Measurements from ENCODE around the gene CLSTN2.

Gene CLSTN2

DNA sequence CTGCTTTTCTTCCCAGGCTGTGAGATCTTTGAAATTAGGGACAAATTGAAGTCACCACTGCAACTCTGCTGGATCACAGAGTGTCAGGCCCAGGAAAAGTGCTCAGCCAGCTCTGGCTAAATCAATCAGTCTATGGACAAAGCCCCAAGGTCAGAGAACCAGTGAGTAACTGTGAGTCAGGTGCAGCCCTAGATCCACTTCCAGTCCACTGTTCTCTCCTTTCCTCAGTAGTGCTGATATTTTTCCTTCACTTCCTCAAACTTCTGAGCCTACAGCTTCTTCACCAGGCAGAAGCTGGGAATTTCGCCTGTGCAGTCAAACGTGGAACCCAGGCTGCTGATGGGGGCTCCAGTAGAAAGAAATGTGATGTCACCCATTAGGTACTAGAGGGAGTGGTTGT is 667.8 kb downstream of the CLSTN2 start:
- no peak for DNase-seq (ENCODE audit: extremely low spot score)
- ChIA-PET CTCF (no interaction called here), POLR2A (no interaction called here)
- TF ChIP-seq SUZ12 (IDR thresholded peaks at IDR 0.05) = no peak
- TF ChIP-seq, protein P1, sequence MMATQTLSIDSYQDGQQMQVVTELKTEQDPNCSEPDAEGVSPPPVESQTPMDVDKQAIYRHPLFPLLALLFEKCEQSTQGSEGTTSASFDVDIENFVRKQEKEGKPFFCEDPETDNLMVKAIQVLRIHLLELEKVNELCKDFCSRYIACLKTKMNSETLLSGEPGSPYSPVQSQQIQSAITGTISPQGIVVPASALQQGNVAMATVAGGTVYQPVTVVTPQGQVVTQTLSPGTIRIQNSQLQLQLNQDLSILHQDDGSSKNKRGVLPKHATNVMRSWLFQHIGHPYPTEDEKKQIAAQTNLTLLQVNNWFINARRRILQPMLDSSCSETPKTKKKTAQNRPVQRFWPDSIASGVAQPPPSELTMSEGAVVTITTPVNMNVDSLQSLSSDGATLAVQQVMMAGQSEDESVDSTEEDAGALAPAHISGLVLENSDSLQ (IDR thresholded peaks at IDR 0.05) = no peak
- no peak for TF ChIP-seq SP1 (IDR thresholded peaks at IDR 0.05)

- TF ChIP-seq SP1 (IDR thresholded peaks at IDR 0.05) (no peak), FOXK2 (IDR thresholded peaks at IDR 0.05) (no peak), LEF1 (IDR thresholded peaks at IDR 0.05; ENCODE audit: borderline replicate concordance) (no peak), HDGF (IDR thresholded peaks at IDR 0.05; ENCODE audit: borderline replicate concordance) (no peak)
- TF ChIP-seq, protein P1 (IDR thresholded peaks at IDR 0.05) = no peak
Measured at GRCh38 chr3:140603766-140604165, 668.8 kb downstream of the CLSTN2 start.

GRCh38 chr3:140610544-140610943 is 675.6 kb downstream of the CLSTN2 start:
- ChIA-PET POLR2A (no interaction called here), CTCF (no interaction called here)
- TF ChIP-seq ARNT (IDR thresholded peaks at IDR 0.05) = no peak
- TF ChIP-seq ZNF384 (IDR thresholded peaks at IDR 0.05) = no peak
- TF ChIP-seq, protein P1 (IDR thresholded peaks at IDR 0.05) = no peak
- TF ChIP-seq LEF1 (IDR thresholded peaks at IDR 0.05; ENCODE audit: borderline replicate concordance) = no peak
- TF ChIP-seq FOXM1 (IDR thresholded peaks at IDR 0.05; ENCODE audit: borderline replicate concordance) = no peak
- TF ChIP-seq L3MBTL2 (conservative IDR thresholded peaks at IDR 0.05) = no peak
- TF ChIP-seq SUZ12 (IDR thresholded peaks at IDR 0.05) = no peak
- no peak for TF ChIP-seq BHLHE40 (IDR thresholded peaks at IDR 0.05; ENCODE audit: borderline replicate concordance)
- no peak for TF ChIP-seq NFRKB (IDR thresholded peaks at IDR 0.05)
- TF ChIP-seq HDGF (IDR thresholded peaks at IDR 0.05; ENCODE audit: borderline replicate concordance) = no peak
- no peak for TF ChIP-seq FOXK2 (IDR thresholded peaks at IDR 0.05)
- TF ChIP-seq ELF4 (IDR thresholded peaks at IDR 0.05) = no peak
- no peak for TF ChIP-seq FOXA1 (IDR thresholded peaks at IDR 0.05)
- TF ChIP-seq SP1 (IDR thresholded peaks at IDR 0.05) = no peak
- TF ChIP-seq CTBP1 (IDR thresholded peaks at IDR 0.05; ENCODE audit: borderline replicate concordance) = no peak
- TF ChIP-seq TARDBP (IDR thresholded peaks at IDR 0.05) = no peak
- DNase-seq (ENCODE audit: extremely low spot score) = no peak

More at GRCh38 chr3:140603766-140604165, 668.8 kb downstream of the CLSTN2 start:
- ChIA-PET CTCF (no interaction called here), POLR2A (no interaction called here)
- DNase-seq (ENCODE audit: extremely low spot score) = no peak

DNA sequence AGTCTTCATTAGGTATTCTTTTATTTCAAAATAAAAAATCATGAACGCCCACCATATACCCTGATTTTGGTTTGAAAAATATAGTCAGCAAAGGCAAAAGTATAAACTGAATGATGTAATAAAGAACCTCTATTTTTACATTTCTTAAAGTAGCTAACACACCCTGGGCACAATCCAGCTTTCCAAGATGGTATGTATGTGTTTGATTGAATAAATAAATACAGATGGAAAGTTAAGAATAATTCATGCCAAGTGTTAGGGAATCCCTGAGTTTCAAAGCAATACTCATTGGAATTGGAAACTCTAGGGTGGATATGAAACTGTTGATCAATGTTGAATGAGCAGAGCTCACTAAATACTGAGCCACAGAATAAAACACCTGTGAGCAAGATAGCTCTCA is 679.0 kb downstream of the CLSTN2 start:
- ChIA-PET POLR2A (no interaction called here), CTCF (no interaction called here)
- no peak for DNase-seq (ENCODE audit: extremely low spot score)
- no peak for TF ChIP-seq TARDBP (IDR thresholded peaks at IDR 0.05)
- TF ChIP-seq FOXM1 (IDR thresholded peaks at IDR 0.05; ENCODE audit: borderline replicate concordance) = no peak
- no peak for TF ChIP-seq ARNT (IDR thresholded peaks at IDR 0.05)
- no peak for TF ChIP-seq NFRKB (IDR thresholded peaks at IDR 0.05)
- TF ChIP-seq BHLHE40 (IDR thresholded peaks at IDR 0.05; ENCODE audit: borderline replicate concordance) = no peak
- no peak for TF ChIP-seq SUZ12 (IDR thresholded peaks at IDR 0.05)
- TF ChIP-seq SP1 (IDR thresholded peaks at IDR 0.05) = no peak
- no peak for TF ChIP-seq CTBP1 (IDR thresholded peaks at IDR 0.05; ENCODE audit: borderline replicate concordance)
- TF ChIP-seq FOXA1 (IDR thresholded peaks at IDR 0.05) = no peak
- no peak for TF ChIP-seq FOXK2 (IDR thresholded peaks at IDR 0.05)
- TF ChIP-seq ZNF384 (IDR thresholded peaks at IDR 0.05) = no peak
- TF ChIP-seq LEF1 (IDR thresholded peaks at IDR 0.05; ENCODE audit: borderline replicate concordance) = no peak
- no peak for TF ChIP-seq HDGF (IDR thresholded peaks at IDR 0.05; ENCODE audit: borderline replicate concordance)
- TF ChIP-seq, protein P1 (IDR thresholded peaks at IDR 0.05) = no peak
- TF ChIP-seq L3MBTL2 (conservative IDR thresholded peaks at IDR 0.05) = no peak
- TF ChIP-seq ELF4 (IDR thresholded peaks at IDR 0.05) = no peak

DNA sequence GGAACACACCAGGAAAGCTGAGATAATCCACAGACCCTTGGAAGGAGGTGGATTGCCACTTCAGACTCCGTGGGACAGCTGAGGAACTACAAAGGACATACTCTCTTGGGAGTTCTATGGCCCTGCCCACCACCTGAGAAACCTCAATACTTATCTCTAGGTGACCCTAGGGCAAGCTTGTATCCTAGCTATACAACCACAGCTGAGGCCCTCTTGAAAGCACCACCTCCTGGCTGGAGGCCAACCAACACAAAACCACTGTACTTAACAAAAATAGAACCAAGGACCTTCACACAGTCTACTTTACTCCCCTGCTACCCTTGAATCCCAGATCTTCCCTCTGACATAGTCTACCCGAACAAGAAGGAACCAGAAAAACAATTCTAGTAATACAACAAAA is 682.1 kb downstream of the CLSTN2 start:
- ChIA-PET CTCF (no interaction called here), POLR2A (no interaction called here)
- DNase-seq (ENCODE audit: extremely low spot score) = no peak
- TF ChIP-seq ZNF384 (IDR thresholded peaks at IDR 0.05) (no peak), FOXA1 (IDR thresholded peaks at IDR 0.05) (no peak), CTBP1 (IDR thresholded peaks at IDR 0.05; ENCODE audit: borderline replicate concordance) (no peak), SP1 (IDR thresholded peaks at IDR 0.05) (no peak), HDGF (IDR thresholded peaks at IDR 0.05; ENCODE audit: borderline replicate concordance) (no peak), NFRKB (IDR thresholded peaks at IDR 0.05) (no peak)
- TF ChIP-seq, protein P1 (IDR thresholded peaks at IDR 0.05) = no peak

GRCh38 chr3:140626856-140627255 is 691.9 kb downstream of the CLSTN2 start:
- no peak for DNase-seq (ENCODE audit: extremely low spot score)
- ChIA-PET POLR2A (no interaction called here), CTCF (no interaction called here)
- no peak for TF ChIP-seq ZNF384 (IDR thresholded peaks at IDR 0.05)
- no peak for TF ChIP-seq FOXM1 (IDR thresholded peaks at IDR 0.05; ENCODE audit: borderline replicate concordance)
- no peak for TF ChIP-seq SUZ12 (IDR thresholded peaks at IDR 0.05)
- no peak for TF ChIP-seq TARDBP (IDR thresholded peaks at IDR 0.05)
- TF ChIP-seq, protein P1 (IDR thresholded peaks at IDR 0.05) = no peak
- no peak for TF ChIP-seq FOXK2 (IDR thresholded peaks at IDR 0.05)
- no peak for TF ChIP-seq ELF4 (IDR thresholded peaks at IDR 0.05)
- no peak for TF ChIP-seq CTBP1 (IDR thresholded peaks at IDR 0.05; ENCODE audit: borderline replicate concordance)
- no peak for TF ChIP-seq LEF1 (IDR thresholded peaks at IDR 0.05; ENCODE audit: borderline replicate concordance)
- no peak for TF ChIP-seq HDGF (IDR thresholded peaks at IDR 0.05; ENCODE audit: borderline replicate concordance)

Measured in HEK293T (cell line).